GM12878 (cell line): Measurements from ENCODE around the gene SH3GL2. TPM values are rescaled to one million over a fixed set of nuclear protein-coding genes. Genes with fewer than 3 reads are reported as not detected.

Source experiments
- ATAC-seq: fragments of 200-7000 bp; cut with Tn5 transposase; 3 replicates; pipeline ENCODE4 v1.9.1; 2020; ENCODE audit warnings: mild to moderate bottlenecking, moderate library complexity
- BruUV-seq: library from RNA; stranded (reverse); fragments of 400-500 nt; replicated peaks from 2 replicates; lab custom pipeline; 2021; lab: Mats Ljungman, UMichigan
- CTCF ChIA-PET: fragments of 300-600 bp; sonication (Branson Sonifier 250); formaldehyde crosslinking; extraction: SDS; loops from one replicate; lab custom pipeline; 2021; ENCODE audit warnings: inconsistent platforms; lab: Yijun Ruan, JAX
- POLR2A ChIA-PET: fragments of 350-600 bp; formaldehyde crosslinking; extraction: SDS; loops from one replicate; lab custom pipeline; 2021; ENCODE audit warnings: inconsistent platforms; lab: Charles Lee
- RAD21 ChIA-PET: fragments of 300-600 bp; sonication (Branson Sonifier 250); formaldehyde crosslinking; loops from one replicate; lab custom pipeline; 2023; ENCODE audit warnings: antibody characterized with exemption; ENCODE audit not compliant: unreplicated experiment; lab: Charles Lee
- SMC1A ChIA-PET: fragments of 300-600 bp; sonication (Branson Sonifier 250); formaldehyde crosslinking; loops from one replicate; lab custom pipeline; 2023; ENCODE audit not compliant: unreplicated experiment, uncharacterized antibody; lab: Charles Lee
- DNase-seq: peaks from one replicate; pipeline ENCODE4 v3.0.0-alpha.2; 2011; ENCODE audit warnings: low read depth, low spot score
- FAIRE-seq: peaks from 3 replicates; lab custom pipeline; 2011; peaks lifted over from hg19 to GRCh38; lab: Jason Lieb, UNC
- H2AFZ ChIP-seq: 2 replicates; pipeline ENCODE4 v1.6.0; 2011; ENCODE audit warnings: low read depth, low read length, control low read depth; ENCODE audit not compliant: control insufficient read depth
- H3K27ac ChIP-seq: 2 replicates; pipeline ENCODE4 v1.5.1; 2011; ENCODE audit warnings: control low read depth; ENCODE audit not compliant: control insufficient read depth, insufficient read depth
- H3K27me3 ChIP-seq, 2 experiments: replicated peaks in 1 of 2; 2 replicates each; pipeline versions ENCODE4 v1.6.0 to v1.6.1; 2011; ENCODE audit warnings: low read length in 1 of 2; ENCODE audit not compliant: control insufficient read depth in 2 of 2, insufficient read depth in 2 of 2
- H3K36me3 ChIP-seq, 2 experiments: 2 replicates each; pipeline ENCODE4 v1.5.1; 2011; ENCODE audit warnings: low read length in 1 of 2; ENCODE audit not compliant: control insufficient read depth in 2 of 2, insufficient read depth in 2 of 2
- H3K4me1 ChIP-seq: 2 replicates; pipeline ENCODE4 v1.6.1; 2011; ENCODE audit warnings: mild to moderate bottlenecking, low read length, moderate library complexity, mixed read lengths; ENCODE audit not compliant: control insufficient read depth, insufficient read depth
- H3K4me2 ChIP-seq: 2 replicates; pipeline ENCODE4 v1.6.0; 2011; ENCODE audit warnings: control low read depth; ENCODE audit not compliant: control insufficient read depth, insufficient read depth
- H3K4me3 ChIP-seq: fragments of 200-600 bp; sonication (generic); 2 replicates; pipeline ENCODE4 v1.5.1; 2016
- H3K79me2 ChIP-seq: 2 replicates; pipeline ENCODE4 v1.6.0; 2011; ENCODE audit warnings: low read length; ENCODE audit not compliant: control insufficient read depth, insufficient read depth
- H3K9ac ChIP-seq: 2 replicates; pipeline ENCODE4 v1.8.0; 2011; ENCODE audit warnings: low read length, control low read depth, mixed read lengths; ENCODE audit not compliant: control insufficient read depth, insufficient read depth
- H3K9me3 ChIP-seq: replicated peaks from 3 replicates; pipeline ENCODE4 v1.5.1; 2011; ENCODE audit warnings: mild to moderate bottlenecking, low read length; ENCODE audit not compliant: control insufficient read depth, insufficient read depth
- H4K20me1 ChIP-seq: 2 replicates; pipeline ENCODE4 v1.6.0; 2011; ENCODE audit not compliant: control insufficient read depth, insufficient read depth
- BHLHE40 ChIP-seq, 2 experiments: fragments of 450-650 bp in 1 of 2; IDR thresholded peaks; 2 replicates each; pipeline ENCODE4 v1.6.1; 2011 to 2017; ENCODE audit warnings: low read depth in 2 of 2, borderline replicate concordance in 1 of 2, improper control_type of control experiment in 1 of 2, low read length in 1 of 2, mild to moderate bottlenecking in 1 of 2
- CBX5 ChIP-seq: sonication (generic); IDR thresholded peaks from 2 replicates; pipeline ENCODE4 v1.6.1; 2016; ENCODE audit warnings: low read depth, moderate library complexity, mild to moderate bottlenecking, inconsistent platforms
- CREB1 ChIP-seq: IDR thresholded peaks from 2 replicates; pipeline ENCODE4 v1.6.1; 2012; ENCODE audit warnings: low read depth, mild to moderate bottlenecking, inconsistent platforms
- GATAD2B ChIP-seq: fragments of 450-650 bp; conservative IDR thresholded peaks from 2 replicates; pipeline ENCODE4 v1.6.1; 2017; ENCODE audit warnings: low read depth, mild to moderate bottlenecking, moderate library complexity
- IKZF2 ChIP-seq, 2 experiments: fragments of 450-650 bp; IDR thresholded peaks; 2 replicates each; pipeline ENCODE4 v1.6.1; 2017; ENCODE audit warnings: mild to moderate bottlenecking in 2 of 2, moderate library complexity in 2 of 2
- NBN ChIP-seq: fragments of 450-650 bp; IDR thresholded peaks from 2 replicates; pipeline ENCODE4 v1.6.1; 2016
- NR2C1 ChIP-seq: fragments of 450-650 bp; IDR thresholded peaks from 2 replicates; pipeline ENCODE4 v1.6.1; 2017; ENCODE audit warnings: antibody characterized with exemption, mild to moderate bottlenecking, moderate library complexity
- PKNOX1 ChIP-seq: fragments of 450-650 bp; IDR thresholded peaks from 2 replicates; pipeline ENCODE4 v1.6.1; 2016; ENCODE audit warnings: mild to moderate bottlenecking
- RFX5 ChIP-seq: IDR thresholded peaks from 2 replicates; pipeline ENCODE4 v1.6.1; 2011; ENCODE audit warnings: low read depth, low read length, improper control_type of control experiment
- TAF1 ChIP-seq: IDR thresholded peaks from 2 replicates; pipeline ENCODE4 v1.6.1; 2011; ENCODE audit warnings: mild to moderate bottlenecking, low read depth, low read length, borderline replicate concordance
- TBL1XR1 ChIP-seq: IDR thresholded peaks from 2 replicates; pipeline ENCODE4 v1.6.1; 2012; ENCODE audit warnings: low read depth, low read length, improper control_type of control experiment
- TCF12 ChIP-seq: IDR thresholded peaks from 2 replicates; pipeline ENCODE4 v1.6.1; 2011; ENCODE audit warnings: low read depth, mild to moderate bottlenecking, low read length
- ZSCAN29 ChIP-seq: fragments of 450-650 bp; IDR thresholded peaks from 2 replicates; pipeline ENCODE4 v1.6.1; 2017; ENCODE audit warnings: mild to moderate bottlenecking, moderate library complexity
- WGBS: methylation state at CpG from one replicate; pipeline ENCODE4 v1.1.6; 2016; ENCODE audit warnings: low lambda C conversion rate; ENCODE audit not compliant: insufficient replicate concordance, insufficient coverage; ENCODE audit errors: missing lambda C conversion rate; 5-methylcytosine and 5-hydroxymethylcytosine counted together
- in situ Hi-C: fragments of 300-500 bp; cut with MboI; formaldehyde crosslinking; loops from 9 replicates; pipeline ENCODE4 v1.14.3; 2018; ENCODE audit warnings: mixed read lengths
- intact Hi-C: fragments of 100-400 bp; cut with micrococcal nuclease; formaldehyde crosslinking; loops from one replicate; pipeline ENCODE4 v1.14.2; 2022; ENCODE audit not compliant: unreplicated experiment
- polyA plus RNA-seq, 11 experiments: library from polyadenylated mRNA; depleted of rRNA in 4 of 11; unstranded in 6 of 11; stranded (reverse) in 5 of 11; fragments of >200 nt; fragmentation: Nextera tagmentation in 4 of 11; fragmentation: Illumina TruSeq in 1 of 11; extraction: Ambion mirVana in 4 of 11; extraction: Trizol in 1 of 11; gene quantifications; 1 replicate in 1 of 11; 2 replicates in 10 of 11; pipeline versions ENCODE4 v1.2.1 to v1.2.3, GENCODE V29; 2011 to 2016; ENCODE audit warnings: inconsistent platforms in 2 of 11, missing spikeins in 2 of 11, low read depth in 1 of 11
- total RNA-seq, 4 experiments: library from RNA; depleted of rRNA in 3 of 4; stranded (reverse); fragments of >200 nt in 3 of 4; fragmentation: Illumina TruSeq in 1 of 4; extraction: Trizol in 1 of 4; gene quantifications; 2 replicates each; pipeline versions ENCODE4 v1.2.1 to v1.2.3, GENCODE V29; 2013 to 2021
- TF ChIP-seq, protein P1 (sequence below): fragments of 450-650 bp; IDR thresholded peaks from 2 replicates; pipeline ENCODE4 v1.6.1; 2017; ENCODE audit warnings: mild to moderate bottlenecking, moderate library complexity

The SH3GL2 gene
- total and polyA plus RNA-seq, 10 of the 15 experiments (the other 5 are each of a cell fraction or from before 2014, with no cell fraction given): not detected

- POLR2A ChIA-PET: interaction anchor here (0.6 kb wide), 1 partner anchor 14 kb away, joined by 4 read pairs; no protein-coding TSS in a partner anchor
- ATAC-seq: no peak
- H3K4me2 ChIP-seq: no peak overlapping the region
Observed at GRCh38 chr9:17555362-17556054, 23.4 kb upstream of the SH3GL2 start.

GRCh38 chr9:17556255-17556654 lies 22.6 kb upstream of the SH3GL2 start:
- H3K79me2 ChIP-seq: no peaks in the 10 kb centered on the region
- 35% methylated on average over 6 of the region's 8 CpGs for WGBS
- CTCF ChIA-PET: no interaction called here
- ATAC-seq (no peak), FAIRE-seq (no peak), DNase-seq (no peak)
- H2AFZ ChIP-seq: no peak overlapping the region
- BruUV-seq: no TSS peak
- H3K4me1 ChIP-seq: no peaks in the 10 kb centered on the region
- H3K9me3 ChIP-seq: no peaks in the 10 kb centered on the region
- no peak overlapping the region for H3K27ac ChIP-seq
- H3K9ac ChIP-seq: no peak overlapping the region
- H4K20me1 ChIP-seq: no peaks in the 10 kb centered on the region
- H3K4me2 ChIP-seq: no peak overlapping the region
- H3K36me3 ChIP-seq: no peaks in the 10 kb centered on the region
- POLR2A ChIA-PET: interaction anchor here (0.6 kb wide), 1 partner anchor 13 kb away, joined by 4 read pairs; no protein-coding TSS in a partner anchor
- RAD21 ChIA-PET: no interaction called here
- H3K27me3 ChIP-seq: no peaks in the 10 kb centered on the region
- H3K4me3 ChIP-seq: no peak overlapping the region
- in situ Hi-C loops: no loop called here
- intact Hi-C loops: no loop called here
- SMC1A ChIA-PET: no interaction called here
- no peak for TF ChIP-seq CREB1
- TF ChIP-seq CBX5: no peak
- no peak for TF ChIP-seq GATAD2B
- TF ChIP-seq IKZF2 (IDR thresholded peaks at IDR 0.05): no peak
- no peak for TF ChIP-seq TAF1
- no peak for TF ChIP-seq NBN
- TF ChIP-seq, protein P1, sequence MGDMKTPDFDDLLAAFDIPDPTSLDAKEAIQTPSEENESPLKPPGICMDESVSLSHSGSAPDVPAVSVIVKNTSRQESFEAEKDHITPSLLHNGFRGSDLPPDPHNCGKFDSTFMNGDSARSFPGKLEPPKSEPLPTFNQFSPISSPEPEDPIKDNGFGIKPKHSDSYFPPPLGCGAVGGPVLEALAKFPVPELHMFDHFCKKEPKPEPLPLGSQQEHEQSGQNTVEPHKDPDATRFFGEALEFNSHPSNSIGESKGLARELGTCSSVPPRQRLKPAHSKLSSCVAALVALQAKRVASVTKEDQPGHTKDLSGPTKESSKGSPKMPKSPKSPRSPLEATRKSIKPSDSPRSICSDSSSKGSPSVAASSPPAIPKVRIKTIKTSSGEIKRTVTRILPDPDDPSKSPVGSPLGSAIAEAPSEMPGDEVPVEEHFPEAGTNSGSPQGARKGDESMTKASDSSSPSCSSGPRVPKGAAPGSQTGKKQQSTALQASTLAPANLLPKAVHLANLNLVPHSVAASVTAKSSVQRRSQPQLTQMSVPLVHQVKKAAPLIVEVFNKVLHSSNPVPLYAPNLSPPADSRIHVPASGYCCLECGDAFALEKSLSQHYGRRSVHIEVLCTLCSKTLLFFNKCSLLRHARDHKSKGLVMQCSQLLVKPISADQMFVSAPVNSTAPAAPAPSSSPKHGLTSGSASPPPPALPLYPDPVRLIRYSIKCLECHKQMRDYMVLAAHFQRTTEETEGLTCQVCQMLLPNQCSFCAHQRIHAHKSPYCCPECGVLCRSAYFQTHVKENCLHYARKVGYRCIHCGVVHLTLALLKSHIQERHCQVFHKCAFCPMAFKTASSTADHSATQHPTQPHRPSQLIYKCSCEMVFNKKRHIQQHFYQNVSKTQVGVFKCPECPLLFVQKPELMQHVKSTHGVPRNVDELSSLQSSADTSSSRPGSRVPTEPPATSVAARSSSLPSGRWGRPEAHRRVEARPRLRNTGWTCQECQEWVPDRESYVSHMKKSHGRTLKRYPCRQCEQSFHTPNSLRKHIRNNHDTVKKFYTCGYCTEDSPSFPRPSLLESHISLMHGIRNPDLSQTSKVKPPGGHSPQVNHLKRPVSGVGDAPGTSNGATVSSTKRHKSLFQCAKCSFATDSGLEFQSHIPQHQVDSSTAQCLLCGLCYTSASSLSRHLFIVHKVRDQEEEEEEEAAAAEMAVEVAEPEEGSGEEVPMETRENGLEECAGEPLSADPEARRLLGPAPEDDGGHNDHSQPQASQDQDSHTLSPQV: no peak
- no peak for TF ChIP-seq RFX5
- TF ChIP-seq PKNOX1: no peak
- TF ChIP-seq TCF12: no peak
- TF ChIP-seq ZSCAN29: no peak
- TF ChIP-seq TBL1XR1: no peak
- no peak for TF ChIP-seq BHLHE40 (IDR thresholded peaks at IDR 0.05; ENCODE audit: borderline replicate concordance in 1 of 2, low read depth in 2 of 2, low read length in 1 of 2)

More at GRCh38 chr9:17555362-17556054, 23.4 kb upstream of the SH3GL2 start:
- no TSS peak for BruUV-seq
- H3K27ac ChIP-seq: no peak overlapping the region
- intact Hi-C loops (no loop called here), in situ Hi-C loops (no loop called here)
- no peaks in the 10 kb centered on the region for H3K79me2 ChIP-seq
- no peak overlapping the region for H2AFZ ChIP-seq
- H3K27me3 ChIP-seq: no peaks in the 10 kb centered on the region
- no peak for FAIRE-seq
- H3K9ac ChIP-seq: no peak overlapping the region
- DNase-seq: no peak
- TF ChIP-seq NR2C1: no peak
- CTCF ChIA-PET: no interaction called here
- SMC1A ChIA-PET: no interaction called here
- WGBS: 18% methylated on average over 4 of the region's 4 CpGs
- no peaks in the 10 kb centered on the region for H3K4me1 ChIP-seq
- H3K36me3 ChIP-seq: no peaks in the 10 kb centered on the region
- RAD21 ChIA-PET: no interaction called here
- H3K4me3 ChIP-seq: no peak overlapping the region
- H3K9me3 ChIP-seq: no peaks in the 10 kb centered on the region
- no peaks in the 10 kb centered on the region for H4K20me1 ChIP-seq
